Measurements from ENCODE around the gene HAPLN3. TPM values are rescaled to one million over a fixed set of nuclear protein-coding genes. Genes with fewer than 3 reads are reported as not detected.

HAPLN3 gene
- polyA plus RNA-seq, 2 of the 4 experiments (the other 2 are of a cell fraction), result 8.5 to 39.7 TPM

DNA sequence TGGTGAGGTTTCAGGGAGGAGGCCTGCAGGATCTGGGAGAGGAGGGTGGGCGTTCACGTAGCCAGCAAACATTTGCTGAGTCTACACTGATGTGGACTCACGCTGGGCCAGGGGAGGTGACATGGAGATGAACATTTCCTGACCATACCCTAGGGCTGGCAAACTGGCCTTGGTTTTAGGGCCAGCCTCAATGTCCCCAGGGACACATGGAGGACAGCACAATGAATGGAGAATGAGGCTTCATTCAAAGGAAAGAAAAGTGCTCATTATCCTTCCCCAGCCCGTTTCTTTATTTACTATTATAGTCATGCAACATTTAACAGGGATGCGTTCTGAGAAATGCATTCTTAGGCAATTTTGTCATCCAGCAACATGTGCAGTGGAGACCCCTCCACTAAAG, 65.3 kb downstream of the HAPLN3 start:
- no peak for FAIRE-seq
- no peak overlapping the region for H3K4me2 ChIP-seq
- ATAC-seq, result no peak
- no peak overlapping the region for H3K27ac ChIP-seq
- TF ChIP-seq, protein P1, sequence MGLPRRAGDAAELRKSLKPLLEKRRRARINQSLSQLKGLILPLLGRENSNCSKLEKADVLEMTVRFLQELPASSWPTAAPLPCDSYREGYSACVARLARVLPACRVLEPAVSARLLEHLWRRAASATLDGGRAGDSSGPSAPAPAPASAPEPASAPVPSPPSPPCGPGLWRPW (IDR thresholded peaks at IDR 0.05), result no peak
- TF ChIP-seq CHD2 (IDR thresholded peaks at IDR 0.05; ENCODE audit: low read length, partially characterized antibody), result no peak
- TF ChIP-seq FOSB (CRISPR knock-in tag; IDR thresholded peaks at IDR 0.05), result no peak
- no peak for TF ChIP-seq TP53 (CRISPR knock-in tag; IDR thresholded peaks at IDR 0.05)
- no peak for TF ChIP-seq EHMT2 (IDR thresholded peaks at IDR 0.05; ENCODE audit: low read depth)
- TF ChIP-seq JUNB (IDR thresholded peaks at IDR 0.05), result no peak
- no peak for TF ChIP-seq POLR2AphosphoS2 (conservative IDR thresholded peaks at IDR 0.05; ENCODE audit: low read length)
- no peak for TF ChIP-seq HDAC2 (IDR thresholded peaks at IDR 0.05)
- no peak for TF ChIP-seq HEYL (CRISPR knock-in tag; IDR thresholded peaks at IDR 0.05)
- no peak for TF ChIP-seq JUN (IDR thresholded peaks at IDR 0.05)
- TF ChIP-seq KDM5A (IDR thresholded peaks at IDR 0.05), result no peak
- TF ChIP-seq ZSCAN20 (CRISPR knock-in tag; IDR thresholded peaks at IDR 0.05), result no peak
- TF ChIP-seq, protein P2, sequence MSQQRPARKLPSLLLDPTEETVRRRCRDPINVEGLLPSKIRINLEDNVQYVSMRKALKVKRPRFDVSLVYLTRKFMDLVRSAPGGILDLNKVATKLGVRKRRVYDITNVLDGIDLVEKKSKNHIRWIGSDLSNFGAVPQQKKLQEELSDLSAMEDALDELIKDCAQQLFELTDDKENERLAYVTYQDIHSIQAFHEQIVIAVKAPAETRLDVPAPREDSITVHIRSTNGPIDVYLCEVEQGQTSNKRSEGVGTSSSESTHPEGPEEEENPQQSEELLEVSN (IDR thresholded peaks at IDR 0.05; ENCODE audit: borderline replicate concordance, low read depth), result no peak
- TF ChIP-seq, protein P3, sequence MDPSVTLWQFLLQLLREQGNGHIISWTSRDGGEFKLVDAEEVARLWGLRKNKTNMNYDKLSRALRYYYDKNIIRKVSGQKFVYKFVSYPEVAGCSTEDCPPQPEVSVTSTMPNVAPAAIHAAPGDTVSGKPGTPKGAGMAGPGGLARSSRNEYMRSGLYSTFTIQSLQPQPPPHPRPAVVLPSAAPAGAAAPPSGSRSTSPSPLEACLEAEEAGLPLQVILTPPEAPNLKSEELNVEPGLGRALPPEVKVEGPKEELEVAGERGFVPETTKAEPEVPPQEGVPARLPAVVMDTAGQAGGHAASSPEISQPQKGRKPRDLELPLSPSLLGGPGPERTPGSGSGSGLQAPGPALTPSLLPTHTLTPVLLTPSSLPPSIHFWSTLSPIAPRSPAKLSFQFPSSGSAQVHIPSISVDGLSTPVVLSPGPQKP (IDR thresholded peaks at IDR 0.05; ENCODE audit: low read depth, low read length), result no peak
- no peaks in the 10 kb centered on the region for H3K9me3 ChIP-seq
- ChIA-PET CTCF (interaction anchor here (1.2 to 15.7 kb wide), 3 partner anchors 10 to 174 kb away, joined by 3 to 297 read pairs (median 4); no protein-coding TSS in a partner anchor), POLR2A (no interaction called here)
- WGBS (ENCODE audit: missing lambda C conversion rate), result 59% methylated on average over 5 of the region's 5 CpGs
- no peak overlapping the region for H3K4me3 ChIP-seq
- no peak for DNase-seq (ENCODE audit: low read depth in 1 of 2, low spot score in 1 of 2)
- no peaks in the 10 kb centered on the region; the same call in 2 of the 3 replicates for H3K4me1 ChIP-seq

DNA sequence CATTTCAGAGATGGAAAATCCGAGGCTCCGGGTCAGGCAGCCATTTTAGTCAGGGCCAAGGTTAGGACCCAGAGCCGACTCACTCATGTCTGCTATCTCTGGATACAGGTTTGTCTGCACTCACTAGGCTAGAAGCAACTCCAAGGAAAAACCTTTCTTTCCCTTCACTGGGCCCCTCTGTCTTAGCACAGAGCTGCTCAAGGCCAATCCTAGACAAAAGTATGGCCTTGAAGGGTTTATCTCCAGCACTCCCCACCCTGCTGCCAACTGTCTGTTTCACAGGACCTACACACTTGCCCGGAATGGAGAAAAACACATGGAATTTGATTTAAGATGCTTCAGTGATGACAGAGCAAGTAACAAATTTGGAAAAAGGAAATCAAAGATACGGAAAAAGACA, 66.6 kb downstream of the HAPLN3 start:
- POLR2A ChIA-PET, result no interaction called here
- no peak overlapping the region for H3K4me3 ChIP-seq

More for the DNA sequence above, 66.6 kb downstream of the HAPLN3 start:
- DNase-seq (ENCODE audit: low read depth in 1 of 2, low spot score in 1 of 2) (no peak), FAIRE-seq (no peak), ATAC-seq (no peak)
- Histone ChIP-seq H3K9me3 (no peaks in the 10 kb centered on the region), H3K4me2 (no peak overlapping the region), H3K27ac (no peak overlapping the region), H3K4me1 (no peaks in the 10 kb centered on the region)
- WGBS (ENCODE audit: missing lambda C conversion rate), result 54% methylated on average over 5 of the region's 5 CpGs
- TF ChIP-seq, protein P4, sequence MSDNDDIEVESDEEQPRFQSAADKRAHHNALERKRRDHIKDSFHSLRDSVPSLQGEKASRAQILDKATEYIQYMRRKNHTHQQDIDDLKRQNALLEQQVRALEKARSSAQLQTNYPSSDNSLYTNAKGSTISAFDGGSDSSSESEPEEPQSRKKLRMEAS (IDR thresholded peaks at IDR 0.05), result no peak
- TF ChIP-seq ZC3H11A (IDR thresholded peaks at IDR 0.05) (no peak), NPAS2 (CRISPR knock-in tag; IDR thresholded peaks at IDR 0.05; ENCODE audit: borderline replicate concordance) (no peak)
- TF ChIP-seq, protein P5, sequence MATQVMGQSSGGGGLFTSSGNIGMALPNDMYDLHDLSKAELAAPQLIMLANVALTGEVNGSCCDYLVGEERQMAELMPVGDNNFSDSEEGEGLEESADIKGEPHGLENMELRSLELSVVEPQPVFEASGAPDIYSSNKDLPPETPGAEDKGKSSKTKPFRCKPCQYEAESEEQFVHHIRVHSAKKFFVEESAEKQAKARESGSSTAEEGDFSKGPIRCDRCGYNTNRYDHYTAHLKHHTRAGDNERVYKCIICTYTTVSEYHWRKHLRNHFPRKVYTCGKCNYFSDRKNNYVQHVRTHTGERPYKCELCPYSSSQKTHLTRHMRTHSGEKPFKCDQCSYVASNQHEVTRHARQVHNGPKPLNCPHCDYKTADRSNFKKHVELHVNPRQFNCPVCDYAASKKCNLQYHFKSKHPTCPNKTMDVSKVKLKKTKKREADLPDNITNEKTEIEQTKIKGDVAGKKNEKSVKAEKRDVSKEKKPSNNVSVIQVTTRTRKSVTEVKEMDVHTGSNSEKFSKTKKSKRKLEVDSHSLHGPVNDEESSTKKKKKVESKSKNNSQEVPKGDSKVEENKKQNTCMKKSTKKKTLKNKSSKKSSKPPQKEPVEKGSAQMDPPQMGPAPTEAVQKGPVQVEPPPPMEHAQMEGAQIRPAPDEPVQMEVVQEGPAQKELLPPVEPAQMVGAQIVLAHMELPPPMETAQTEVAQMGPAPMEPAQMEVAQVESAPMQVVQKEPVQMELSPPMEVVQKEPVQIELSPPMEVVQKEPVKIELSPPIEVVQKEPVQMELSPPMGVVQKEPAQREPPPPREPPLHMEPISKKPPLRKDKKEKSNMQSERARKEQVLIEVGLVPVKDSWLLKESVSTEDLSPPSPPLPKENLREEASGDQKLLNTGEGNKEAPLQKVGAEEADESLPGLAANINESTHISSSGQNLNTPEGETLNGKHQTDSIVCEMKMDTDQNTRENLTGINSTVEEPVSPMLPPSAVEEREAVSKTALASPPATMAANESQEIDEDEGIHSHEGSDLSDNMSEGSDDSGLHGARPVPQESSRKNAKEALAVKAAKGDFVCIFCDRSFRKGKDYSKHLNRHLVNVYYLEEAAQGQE (IDR thresholded peaks at IDR 0.05), result no peak
- CTCF ChIA-PET, result interaction anchor here (1.2 to 15.7 kb wide), 3 partner anchors 11 to 173 kb away, joined by 3 to 297 read pairs (median 4); no protein-coding TSS in a partner anchor

Other genes starting within 250 kb of the HAPLN3 start
- gene ACAN, start 92.1 kb downstream of the HAPLN3 start, polyA plus RNA-seq (2011; rRNA removed), result not detected in 2 replicates
- gene ACAN, start 92.1 kb downstream of the HAPLN3 start, polyA plus RNA-seq (2017; fragmentation: RNase III; extraction: RNeasy Plus Mini Kit Qiagen cat#74134 plus additional on column Dnase treatment), result 0.01 to 0.05 TPM in 2 of 3 replicates, not detected in the other
- gene MFGE8, start 17.8 kb upstream of the HAPLN3 start, polyA plus RNA-seq (2011; rRNA removed), result 206 and 213 TPM in 2 replicates
- gene MFGE8, start 17.8 kb upstream of the HAPLN3 start, polyA plus RNA-seq (2017; fragmentation: RNase III; extraction: RNeasy Plus Mini Kit Qiagen cat#74134 plus additional on column Dnase treatment), result 403 to 506 TPM (median 446 TPM) in 3 replicates
- gene ABHD2, start 192.9 kb upstream of the HAPLN3 start, polyA plus RNA-seq (2011; rRNA removed), result 63.3 and 76.4 TPM in 2 replicates
- gene ABHD2, start 192.9 kb upstream of the HAPLN3 start, polyA plus RNA-seq (2017; fragmentation: RNase III; extraction: RNeasy Plus Mini Kit Qiagen cat#74134 plus additional on column Dnase treatment), result 33.1 to 41.0 TPM (median 36.2 TPM) in 3 replicates

Data from A549 (cell line).